HG03175 (cell line): ENCODE results near the gene ARHGEF12.

Experiments
- ATAC-seq: cut with Tn5 transposase; IDR thresholded peaks from one replicate; pipeline ENCODE4 v1.9.1; 2021; ENCODE audit warnings: mild to moderate bottlenecking, moderate library complexity; ENCODE audit not compliant: unreplicated experiment

The ARHGEF12 gene

DNA sequence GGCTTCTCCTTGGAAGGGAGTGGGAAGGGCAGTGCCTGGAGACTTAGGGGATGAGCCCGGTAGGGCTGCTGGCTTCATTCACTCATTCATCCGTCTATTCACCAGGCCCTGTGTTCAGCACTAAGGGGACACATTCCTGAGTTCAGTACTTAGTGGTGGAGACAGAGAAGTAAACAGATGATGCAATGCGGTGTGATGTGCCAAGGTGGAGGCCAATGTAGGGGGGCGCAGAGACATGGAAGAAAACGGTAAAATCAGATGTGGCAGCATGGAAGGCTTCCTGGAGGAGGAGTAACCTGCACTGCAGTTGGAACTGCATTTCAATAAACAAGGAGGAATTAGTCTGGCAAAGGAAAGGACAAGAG is 196.6 kb downstream of the ARHGEF12 start:
- no peak for ATAC-seq

DNA sequence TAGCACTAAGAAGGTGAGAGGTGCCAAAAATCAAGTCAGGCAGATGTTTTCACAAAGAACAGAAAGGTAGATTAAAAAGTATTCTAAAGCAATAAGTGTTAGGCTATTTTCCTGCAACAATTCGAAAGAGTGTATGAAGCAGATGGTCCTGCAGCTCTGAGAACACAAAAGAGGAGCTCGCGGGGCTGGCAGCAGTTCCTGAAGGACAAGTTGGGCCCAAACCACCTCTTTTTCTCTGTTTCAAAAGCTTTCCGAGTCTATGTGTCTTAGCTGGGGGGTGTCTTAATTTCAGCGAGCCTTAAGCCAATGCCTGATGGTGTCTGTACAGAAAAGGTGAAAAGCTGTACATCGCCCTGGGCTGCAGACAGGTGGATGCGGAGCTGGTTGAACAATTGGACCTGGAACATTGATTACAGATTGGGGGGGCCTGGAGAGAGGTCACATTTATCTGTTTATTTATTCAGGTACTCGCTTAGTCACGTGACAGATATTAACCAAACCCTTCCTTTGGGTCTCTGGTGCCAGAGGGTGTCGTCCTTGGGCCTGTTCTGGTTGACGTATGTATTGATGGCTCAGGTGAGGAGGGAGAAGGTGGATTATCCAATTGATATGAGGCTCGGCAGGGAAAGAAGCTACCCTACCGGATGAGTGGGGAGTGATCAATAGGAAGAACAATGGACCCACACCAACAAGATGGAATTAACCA is 200.0 kb downstream of the ARHGEF12 start:
- no peak for ATAC-seq

DNA sequence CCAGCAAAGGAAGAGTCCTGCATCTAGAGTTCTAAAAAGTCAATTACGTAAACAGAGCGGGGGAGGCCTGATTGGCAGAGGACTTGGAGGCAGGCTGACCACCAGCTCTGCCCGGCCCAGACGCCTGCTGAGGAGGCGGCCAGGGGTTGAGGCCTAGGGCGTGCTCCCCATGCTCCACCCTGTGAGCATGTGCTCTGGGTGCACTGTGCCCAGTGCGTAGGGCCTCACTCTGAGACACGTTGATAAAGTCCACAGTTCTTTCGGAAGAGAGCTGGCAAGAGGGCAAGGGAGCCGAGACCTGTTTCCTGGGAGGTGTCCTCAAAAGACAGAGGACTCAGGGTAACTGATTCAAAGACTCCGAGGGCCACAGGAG is 200.6 kb downstream of the ARHGEF12 start:
- ATAC-seq = no peak

DNA sequence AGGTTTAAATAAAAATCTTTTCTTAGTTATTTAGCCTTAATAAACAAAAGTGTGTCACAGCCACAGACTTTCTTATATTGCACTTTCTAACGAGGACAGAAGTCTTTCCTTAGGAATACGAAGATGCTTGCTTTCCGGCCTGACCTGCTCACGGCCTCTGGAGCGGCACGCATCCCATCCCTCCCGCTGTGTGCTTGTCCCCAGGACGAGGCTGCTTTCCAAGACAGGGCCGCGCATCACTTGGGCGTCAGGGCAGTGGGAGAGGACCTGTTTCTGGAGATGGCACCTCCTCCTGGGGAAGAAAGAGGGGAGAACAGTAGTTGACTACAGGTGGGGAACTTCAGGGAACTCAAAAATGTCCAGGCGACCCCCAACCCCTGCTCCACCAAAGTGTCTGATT is 201.8 kb downstream of the ARHGEF12 start:
- no peak for ATAC-seq

DNA sequence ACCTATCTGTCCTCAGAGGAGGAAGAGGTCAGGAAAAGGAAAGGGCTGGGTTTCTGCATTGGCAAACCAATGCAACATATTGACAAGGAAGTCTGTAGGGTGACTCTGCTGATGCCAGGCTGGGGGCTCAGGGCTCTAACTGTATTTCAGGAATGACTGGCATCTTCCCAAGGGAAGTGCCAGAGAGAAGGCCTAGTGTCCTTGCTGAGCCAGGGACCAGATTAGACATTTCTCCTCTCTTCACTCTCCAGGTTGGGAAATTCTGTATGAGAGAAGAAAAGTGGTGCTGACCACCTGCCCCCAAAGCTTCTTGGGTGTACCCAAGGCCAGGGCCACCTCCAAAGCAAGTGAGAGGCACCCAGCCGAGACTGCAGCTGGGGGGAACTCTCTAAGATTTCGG is 202.5 kb downstream of the ARHGEF12 start:
- ATAC-seq = no peak
